A549 (cell line): ENCODE data around the gene TPBGL.

Source experiments
- CHD4 ChIP-seq: fragments of 200-600 bp; sonication (generic); IDR thresholded peaks from 2 replicates; pipeline ENCODE4 v1.6.1; 2016; ENCODE audit warnings: antibody characterized with exemption, mild to moderate bottlenecking, borderline replicate concordance
- CTCF ChIP-seq: fragments of >200 bp; sonication (Bioruptor Twin); formaldehyde crosslinking; IDR thresholded peaks from 3 replicates; pipeline ENCODE4 v1.5.1; 2016
- EP300 ChIP-seq, 2 experiments: fragments of >200 bp; sonication (Bioruptor Twin); formaldehyde crosslinking; IDR thresholded peaks; 2 replicates in 1 of 2; 3 replicates in 1 of 2; pipeline ENCODE4 v1.6.1; 2016 to 2017
- HDAC2 ChIP-seq: fragments of 200-600 bp; sonication (generic); IDR thresholded peaks from 2 replicates; pipeline ENCODE4 v1.6.1; 2016
- JUNB ChIP-seq: fragments of >200 bp; sonication (Bioruptor Twin); formaldehyde crosslinking; IDR thresholded peaks from 2 replicates; pipeline ENCODE4 v1.6.1; 2016
- MAX ChIP-seq: IDR thresholded peaks from 2 replicates; pipeline ENCODE4 v1.6.1; 2012
- MAZ ChIP-seq: fragments of 150-350 bp; IDR thresholded peaks from 2 replicates; pipeline ENCODE4 v1.6.1; 2014; ENCODE audit warnings: antibody characterized with exemption, low read depth, low read length, borderline replicate concordance
- POLR2A ChIP-seq: IDR thresholded peaks from 2 replicates; pipeline ENCODE4 v1.6.1; 2012; ENCODE audit warnings: mild to moderate bottlenecking, low read length
- RAD21 ChIP-seq, 2 experiments: fragments of >200 bp in 1 of 2; sonication (Bioruptor Twin) in 1 of 2; formaldehyde crosslinking in 1 of 2; IDR thresholded peaks in 1 of 2; conservative IDR thresholded peaks in 1 of 2; 2 replicates in 1 of 2; 3 replicates in 1 of 2; pipeline ENCODE4 v1.6.1; 2012 to 2018; ENCODE audit warnings: inconsistent platforms in 1 of 2
- REST ChIP-seq: fragments of 200-600 bp; sonication (generic); IDR thresholded peaks from 2 replicates; pipeline ENCODE4 v1.6.1; 2016; ENCODE audit warnings: antibody characterized with exemption, mild to moderate bottlenecking, moderate library complexity
- RFX5 ChIP-seq: fragments of 450-650 bp; IDR thresholded peaks from 2 replicates; pipeline ENCODE4 v1.7.1; 2014; ENCODE audit warnings: antibody characterized with exemption, mild to moderate bottlenecking, moderate library complexity
- USF2 ChIP-seq: fragments of 450-650 bp; IDR thresholded peaks from 2 replicates; pipeline ENCODE4 v1.6.1; 2014; ENCODE audit warnings: antibody characterized with exemption
- ZFP36 ChIP-seq: fragments of 450-650 bp; IDR thresholded peaks from 2 replicates; pipeline ENCODE4 v1.6.1; 2014; ENCODE audit warnings: borderline replicate concordance; ENCODE audit not compliant: partially characterized antibody

GRCh38 chr11:75276686-75277085 lies 36.1 kb downstream of the TPBGL start:
- TF ChIP-seq USF2, result no peak
- TF ChIP-seq JUNB, result no peak
- no peak for TF ChIP-seq CHD4
- no peak for TF ChIP-seq REST
- TF ChIP-seq EP300 (IDR thresholded peaks at IDR 0.05), result no peak
- TF ChIP-seq MAX, result no peak
- no peak for TF ChIP-seq CTCF
- TF ChIP-seq RAD21 (conservative IDR thresholded peaks at IDR 0.05 in 1 of 2, IDR thresholded peaks at IDR 0.05 in 1 of 2), result no peak
- TF ChIP-seq POLR2A, result no peak
- no peak for TF ChIP-seq HDAC2
- TF ChIP-seq RFX5, result no peak
- no peak for TF ChIP-seq ZFP36
- TF ChIP-seq MAZ, result no peak
